GM12874 (cell line): Measurements from ENCODE around the gene PDCD7.

Experiments
- TF ChIP-seq, protein P1 (sequence below): IDR thresholded peaks from 2 replicates; pipeline ENCODE4 v1.5.1; 2011; ENCODE audit warnings: low read depth, mild to moderate bottlenecking, control low read depth, low read length, moderate library complexity; ENCODE audit not compliant: insufficient read depth

The PDCD7 gene

GRCh38 chr15:65097651-65098263 lies 35.9 kb downstream of the PDCD7 start:
- TF ChIP-seq, protein P1, sequence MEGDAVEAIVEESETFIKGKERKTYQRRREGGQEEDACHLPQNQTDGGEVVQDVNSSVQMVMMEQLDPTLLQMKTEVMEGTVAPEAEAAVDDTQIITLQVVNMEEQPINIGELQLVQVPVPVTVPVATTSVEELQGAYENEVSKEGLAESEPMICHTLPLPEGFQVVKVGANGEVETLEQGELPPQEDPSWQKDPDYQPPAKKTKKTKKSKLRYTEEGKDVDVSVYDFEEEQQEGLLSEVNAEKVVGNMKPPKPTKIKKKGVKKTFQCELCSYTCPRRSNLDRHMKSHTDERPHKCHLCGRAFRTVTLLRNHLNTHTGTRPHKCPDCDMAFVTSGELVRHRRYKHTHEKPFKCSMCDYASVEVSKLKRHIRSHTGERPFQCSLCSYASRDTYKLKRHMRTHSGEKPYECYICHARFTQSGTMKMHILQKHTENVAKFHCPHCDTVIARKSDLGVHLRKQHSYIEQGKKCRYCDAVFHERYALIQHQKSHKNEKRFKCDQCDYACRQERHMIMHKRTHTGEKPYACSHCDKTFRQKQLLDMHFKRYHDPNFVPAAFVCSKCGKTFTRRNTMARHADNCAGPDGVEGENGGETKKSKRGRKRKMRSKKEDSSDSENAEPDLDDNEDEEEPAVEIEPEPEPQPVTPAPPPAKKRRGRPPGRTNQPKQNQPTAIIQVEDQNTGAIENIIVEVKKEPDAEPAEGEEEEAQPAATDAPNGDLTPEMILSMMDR: no peak

- TF ChIP-seq, protein P1: no peak
Observed at GRCh38 chr15:65096481-65097385, 36.9 kb downstream of the PDCD7 start.

DNA sequence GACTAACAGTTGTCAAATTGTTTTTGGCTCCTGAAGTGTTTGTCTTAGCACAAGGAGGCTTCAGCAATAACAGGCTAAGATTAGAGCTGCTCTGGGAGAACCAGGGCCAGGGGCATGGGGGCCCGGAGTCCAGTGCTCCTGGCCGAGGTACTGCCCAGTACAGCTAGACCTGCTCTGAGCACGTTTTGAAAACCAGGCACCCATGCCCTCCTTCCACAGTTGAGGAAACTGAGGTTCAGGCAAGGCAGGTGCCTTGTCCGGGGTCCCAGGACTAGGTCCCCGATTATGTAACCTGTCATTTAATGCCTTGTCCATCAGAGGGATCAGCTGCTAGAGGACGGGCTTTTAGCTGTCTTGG lies 37.9 kb downstream of the PDCD7 start:
- TF ChIP-seq, protein P1: no peak

- TF ChIP-seq, protein P1: no peak
Observed at GRCh38 chr15:65095011-65095746, 38.4 kb downstream of the PDCD7 start.

- TF ChIP-seq, protein P1: no peak
Observed at GRCh38 chr15:65094294-65094995, 39.2 kb downstream of the PDCD7 start.

GRCh38 chr15:65092911-65093792 lies 40.5 kb downstream of the PDCD7 start:
- TF ChIP-seq, protein P1: no peak
